Esophagus (tissue), 2 donors: ENCODE results near the gene HNRNPH1. TPM values are rescaled to one million over a fixed set of nuclear protein-coding genes. Genes with fewer than 3 reads are reported as not detected.
"Not testable (repeated sequence)": the region's sequence is repeated elsewhere in the genome, so short reads cannot be mapped to it uniquely, and the experiment has no call there.

Experiments
- H3K27ac ChIP-seq, 2 donors: one replicate each; pipeline ENCODE4 v1.5.1; 2013; ENCODE audit warnings: low read depth in 2 of 2, mild to moderate bottlenecking in 2 of 2, inconsistent platforms in 1 of 2, low read length in 1 of 2, moderate library complexity in 1 of 2
- H3K27me3 ChIP-seq, 2 donors: one replicate each; pipeline ENCODE4 v1.6.1; 2013; ENCODE audit warnings: low read length in 2 of 2, control low read depth in 1 of 2, mild to moderate bottlenecking in 1 of 2; ENCODE audit not compliant: insufficient read depth in 2 of 2, control insufficient read depth in 1 of 2
- H3K36me3 ChIP-seq, 2 donors: one replicate each; pipeline ENCODE4 v1.6.1; 2013; ENCODE audit warnings: low read length in 1 of 2; ENCODE audit not compliant: control insufficient read depth in 2 of 2, insufficient read depth in 2 of 2
- H3K4me1 ChIP-seq, 2 donors: one replicate each; pipeline ENCODE4 v1.6.1; 2013; ENCODE audit warnings: low read length in 1 of 2; ENCODE audit not compliant: control insufficient read depth in 2 of 2, insufficient read depth in 2 of 2
- H3K4me3 ChIP-seq, 2 donors: one replicate each; pipeline ENCODE4 v1.5.1; 2013; ENCODE audit warnings: low read length in 2 of 2, mild to moderate bottlenecking in 2 of 2, low read depth in 1 of 2, moderate library complexity in 1 of 2
- H3K9me3 ChIP-seq, 2 donors: one replicate each; pipeline ENCODE4 v1.6.1; 2013; ENCODE audit warnings: mild to moderate bottlenecking in 2 of 2, low read depth in 1 of 2, low read length in 1 of 2, moderate library complexity in 1 of 2; ENCODE audit not compliant: control insufficient read depth in 2 of 2, insufficient read depth in 1 of 2
- WGBS, 2 donors: extraction: QIAGEN DNeasy Blood & Tissue Kit; methylation state at CpG; one replicate each; pipeline ENCODE4 v1.1.7; 2013; 5-methylcytosine and 5-hydroxymethylcytosine counted together
- polyA plus RNA-seq, 2 donors: library from polyadenylated mRNA; stranded (reverse); fragments of 200-250 nt; gene quantifications; one replicate each; pipeline ENCODE4 v1.2.3, GENCODE V29; 2013
- donor health status: healthy with polysubstance abuse.
- donor health status: Bipolar disorder and iron deficiency.

Gene HNRNPH1
- polyA plus RNA-seq, 2 donors, result 156 to 247 TPM

DNA sequence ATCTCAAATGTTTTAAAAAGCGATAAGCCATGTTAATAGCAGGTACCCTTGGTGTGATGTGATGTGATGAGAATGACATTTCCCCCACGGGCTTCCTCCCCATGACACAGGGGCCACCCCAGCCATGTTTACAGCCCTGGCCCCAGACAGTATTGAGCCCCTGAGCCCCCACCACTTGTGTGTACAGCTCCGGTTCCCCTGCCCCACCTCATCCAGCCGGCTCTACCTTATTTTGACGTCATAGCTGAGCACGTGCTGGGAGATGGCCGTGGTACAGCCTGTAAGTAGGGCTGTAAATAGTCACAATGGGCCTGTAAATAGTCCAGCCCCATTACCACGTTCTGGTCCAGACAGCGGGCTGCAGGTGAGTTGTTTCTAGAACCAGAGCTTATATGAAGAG, 24.9 kb upstream of the HNRNPH1 start:
- WGBS, 2 donors, result 83 to 87% methylated on average over 9 of the region's 9 CpGs

DNA sequence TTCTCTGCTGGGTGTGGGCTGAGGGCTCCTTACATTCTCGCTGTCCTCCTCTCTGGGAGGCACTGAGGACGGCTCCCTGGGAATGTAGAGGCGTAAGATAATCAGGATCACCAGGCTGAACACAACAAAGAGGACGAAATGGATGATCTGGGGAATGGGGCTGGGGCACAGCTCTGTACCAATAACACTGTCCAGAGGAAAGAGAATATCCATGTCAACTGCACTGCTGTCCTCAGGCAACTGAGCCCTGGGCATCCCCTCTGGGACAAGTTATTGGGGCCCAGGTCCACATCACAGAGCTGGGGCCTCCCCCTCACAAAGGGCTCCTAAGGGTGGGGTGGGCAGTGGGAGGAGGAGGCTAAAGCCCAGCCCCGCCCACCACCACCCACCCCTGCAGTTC, 21.3 kb upstream of the HNRNPH1 start:
- 83 to 89% methylated on average over 4 of the region's 5 CpGs for WGBS, 2 donors

More for the DNA sequence above, 24.9 kb upstream of the HNRNPH1 start:
- H3K9me3 ChIP-seq, result no peaks in the 10 kb centered on the region
- H3K4me1 ChIP-seq, result no peaks in the 10 kb centered on the region
- H3K36me3 ChIP-seq, result no peaks in the 10 kb centered on the region
- H3K27ac ChIP-seq, result no peak overlapping the region
- H3K4me3 ChIP-seq, result no peak overlapping the region
- no peaks in the 10 kb centered on the region for H3K27me3 ChIP-seq

DNA sequence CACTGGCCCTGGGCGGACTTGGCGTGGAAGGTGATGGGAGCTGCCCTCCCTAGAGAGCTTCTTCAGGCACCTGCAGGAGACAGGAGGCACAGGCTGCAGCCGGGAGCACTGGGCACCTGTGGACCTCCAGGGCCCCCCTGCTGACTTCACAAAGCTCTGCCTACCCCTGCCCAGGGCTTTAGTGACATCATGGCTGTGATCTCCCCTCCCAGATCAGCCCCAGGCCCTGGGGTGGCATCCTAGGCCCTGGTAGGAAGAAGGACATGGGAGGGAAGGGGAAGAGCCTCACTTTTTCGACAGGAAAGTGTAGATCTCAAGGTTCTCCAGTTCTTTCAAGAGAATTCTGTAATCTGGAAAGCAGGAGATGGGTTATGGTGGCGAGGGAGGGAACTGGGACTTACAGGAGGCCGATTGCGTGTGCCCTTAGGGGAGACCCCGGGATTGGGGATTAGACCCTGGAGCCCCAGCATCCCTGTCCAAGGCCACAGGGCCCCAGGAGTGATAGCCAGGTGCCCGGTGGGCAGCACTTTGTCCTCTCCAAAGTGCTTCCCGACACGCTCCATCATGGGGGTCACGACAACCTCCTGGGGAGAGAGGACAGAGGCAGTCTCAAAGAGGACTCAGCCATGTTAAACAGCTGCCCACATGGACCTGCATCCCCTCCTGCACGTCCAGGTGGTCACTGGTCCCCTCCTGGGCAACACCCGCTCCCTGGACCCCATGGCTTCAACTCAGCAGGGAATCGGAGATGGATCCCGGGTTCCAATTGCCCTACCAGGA, 19.9 kb upstream of the HNRNPH1 start:
- not testable (repeated sequence) for H3K36me3 ChIP-seq, H3K4me3 ChIP-seq, H3K27ac ChIP-seq, H3K27me3 ChIP-seq, H3K4me1 ChIP-seq, H3K9me3 ChIP-seq
- 84 to 87% methylated on average over 14 to 16 of the region's 16 CpGs for WGBS, 2 donors

More for the DNA sequence above, 21.3 kb upstream of the HNRNPH1 start:
- H3K36me3 ChIP-seq, H3K4me3 ChIP-seq, H3K27ac ChIP-seq, H3K27me3 ChIP-seq, H3K9me3 ChIP-seq, H3K4me1 ChIP-seq: not testable (repeated sequence)

DNA sequence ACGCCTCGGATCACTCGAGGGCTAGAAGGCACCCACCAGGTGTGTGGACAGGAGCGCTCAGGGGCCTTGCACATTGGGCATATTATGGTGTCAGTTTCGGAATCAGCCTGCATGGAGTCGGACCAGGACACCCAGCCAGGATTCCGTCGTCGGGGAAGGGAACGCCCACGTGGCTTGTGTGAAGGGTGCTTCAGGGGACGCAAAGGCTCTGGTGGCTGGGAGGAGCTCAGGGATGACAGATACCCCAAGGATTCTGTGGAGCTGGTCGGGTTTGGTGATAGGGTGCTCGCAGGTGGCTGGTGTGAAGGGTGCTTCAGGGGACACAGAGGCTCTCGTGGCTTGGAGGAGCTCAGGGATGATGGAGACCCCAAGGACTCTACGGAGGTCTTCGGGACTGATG, 19.2 kb upstream of the HNRNPH1 start:
- not testable (repeated sequence) for H3K4me3 ChIP-seq, H3K36me3 ChIP-seq, H3K9me3 ChIP-seq, H3K27ac ChIP-seq, H3K27me3 ChIP-seq, H3K4me1 ChIP-seq
- 86 to 89% methylated on average over 13 to 17 of the region's 17 CpGs for WGBS, 2 donors

DNA sequence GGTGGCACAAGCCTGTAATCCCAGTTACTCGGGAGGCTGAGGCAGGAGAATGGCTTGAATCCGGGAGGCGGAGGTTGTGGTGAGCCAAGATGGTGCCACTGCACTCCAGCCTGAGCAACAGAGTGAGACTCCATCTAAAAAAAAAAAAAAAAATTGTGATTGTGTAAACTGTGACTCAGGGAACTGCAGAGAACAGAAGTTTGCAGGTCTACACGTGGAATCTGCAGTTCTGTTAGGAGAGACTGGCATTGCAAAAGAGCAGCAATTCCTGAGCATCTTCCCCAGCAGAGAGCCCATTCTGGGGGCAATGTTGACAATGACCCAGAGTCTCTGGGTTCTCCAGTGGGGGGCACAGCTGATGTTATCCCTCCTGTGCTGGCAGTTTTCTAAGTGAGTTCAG, 18.3 kb upstream of the HNRNPH1 start:
- WGBS, 2 donors, result no CpG with 5 or more reads among the region's 4 CpGs
- not testable (repeated sequence) for H3K4me3 ChIP-seq, H3K9me3 ChIP-seq, H3K4me1 ChIP-seq, H3K36me3 ChIP-seq, H3K27ac ChIP-seq, H3K27me3 ChIP-seq

DNA sequence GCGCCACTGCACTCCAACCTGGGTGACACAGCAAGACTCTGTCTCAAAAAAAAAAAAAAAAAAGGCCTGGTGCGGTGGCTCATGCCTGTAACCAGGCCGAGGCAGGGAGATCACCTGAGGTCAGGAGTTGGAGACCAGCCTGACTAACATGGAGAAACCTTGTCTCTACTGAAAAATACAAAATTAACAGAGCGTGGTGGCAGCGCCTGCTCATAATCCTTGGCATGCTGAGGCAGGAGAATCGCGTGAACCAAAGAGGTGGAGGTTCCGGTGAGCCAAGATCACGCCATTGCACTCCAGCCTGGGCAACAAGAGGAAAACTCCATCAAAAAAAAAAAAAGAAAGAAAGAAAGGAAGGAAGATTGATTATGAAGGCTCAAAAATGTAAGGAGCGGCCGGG, 15.8 kb upstream of the HNRNPH1 start:
- H3K4me1 ChIP-seq, H3K4me3 ChIP-seq, H3K27me3 ChIP-seq, H3K9me3 ChIP-seq, H3K36me3 ChIP-seq: not testable (repeated sequence)
- H3K27ac ChIP-seq, result peak overlapping the region; percentile 26 to 31
- 49 to 65% methylated on average over 11 of the region's 11 CpGs for WGBS, 2 donors

DNA sequence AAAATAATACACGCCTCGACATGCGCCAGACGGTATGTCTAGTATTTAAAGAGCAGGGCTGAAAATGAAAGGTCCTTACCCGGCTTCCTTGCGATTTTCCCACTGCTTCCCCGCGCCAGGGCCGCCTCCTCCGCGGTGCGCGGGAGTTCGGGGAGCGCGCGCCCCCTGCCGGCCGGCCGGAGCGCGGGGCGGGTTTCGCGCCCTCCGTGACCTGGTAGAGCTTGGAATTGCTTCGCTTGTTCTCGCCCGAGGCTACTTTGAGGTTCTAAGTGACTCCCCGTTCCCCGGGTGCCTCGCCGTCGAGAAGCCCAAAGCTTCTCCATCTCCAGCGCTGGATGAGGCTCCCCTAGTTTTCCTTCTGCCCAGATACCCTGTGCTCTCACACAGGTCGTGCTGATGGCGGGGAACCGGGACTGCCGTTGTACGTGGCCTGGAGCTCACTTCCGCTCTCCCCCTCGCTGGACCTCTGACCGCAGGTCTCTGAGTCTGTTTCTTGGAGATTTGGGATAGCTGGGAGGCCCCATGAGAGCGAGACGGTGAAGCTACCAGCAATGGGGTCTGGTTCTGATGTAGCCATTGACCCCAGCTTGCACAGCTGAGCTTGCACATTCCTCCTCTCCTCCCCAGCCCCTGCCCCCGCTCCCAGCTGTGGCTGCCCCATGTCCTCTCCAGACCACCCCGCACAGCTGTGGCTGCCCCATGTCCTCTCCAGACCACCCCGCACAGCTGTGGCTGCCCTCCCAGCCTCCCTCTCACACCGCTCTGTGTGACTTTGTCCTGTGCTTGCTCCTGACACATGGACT, 11.1 kb upstream of the HNRNPH1 start:
- not testable (repeated sequence) for H3K27ac ChIP-seq, H3K9me3 ChIP-seq, H3K4me3 ChIP-seq, H3K27me3 ChIP-seq, H3K36me3 ChIP-seq, H3K4me1 ChIP-seq
- WGBS, 2 donors, result 3% methylated on average over 9 of the region's 49 CpGs; no CpG with 5 or more reads in 1 of the 2 donors

DNA sequence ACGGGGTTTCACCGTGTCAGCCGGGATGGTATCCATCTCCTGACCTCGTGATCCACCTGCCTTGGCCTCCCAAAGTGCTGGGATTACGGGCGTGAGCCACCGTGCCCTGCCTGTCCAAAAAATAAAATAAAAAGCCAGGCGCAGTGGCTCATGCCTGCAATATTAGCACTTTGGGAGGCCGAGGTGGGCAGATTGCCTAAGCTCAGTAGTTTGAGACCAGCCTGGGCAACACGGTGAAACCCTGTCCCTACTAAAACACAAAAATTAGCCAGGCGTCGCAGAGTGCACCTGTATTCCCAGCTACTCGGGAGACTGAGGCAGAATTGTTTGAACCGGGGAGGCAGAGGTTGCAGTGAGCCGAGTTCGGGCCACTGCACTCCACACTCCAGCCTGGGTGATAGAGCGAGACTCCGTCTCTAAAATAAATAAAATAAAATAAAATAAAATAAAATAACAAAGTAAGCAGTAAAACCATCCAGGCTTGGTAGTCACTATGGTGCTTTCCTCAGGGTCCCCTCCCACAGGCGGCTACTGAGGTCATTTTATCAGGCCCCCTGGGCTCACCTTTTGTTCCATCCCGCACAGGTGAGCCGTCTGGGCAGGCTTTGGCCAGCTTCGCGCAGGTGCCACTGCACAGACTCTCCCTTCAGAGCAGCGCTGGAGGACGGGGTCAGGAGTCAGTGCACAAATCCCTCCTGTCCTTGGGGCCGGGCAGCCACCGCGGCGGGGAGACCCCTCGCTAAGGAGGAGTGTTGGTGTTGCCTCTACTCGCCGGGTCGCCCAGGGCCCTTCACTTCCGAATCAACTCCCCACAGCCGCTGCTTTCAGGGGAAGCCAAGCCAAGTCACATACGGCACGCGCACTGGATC, 10.3 kb upstream of the HNRNPH1 start:
- H3K36me3 ChIP-seq, H3K4me1 ChIP-seq, H3K27me3 ChIP-seq, H3K27ac ChIP-seq, H3K9me3 ChIP-seq: not testable (repeated sequence)
- H3K4me3 ChIP-seq, result peak overlapping the region in 1 of 2 donors; percentile 5
- 51 to 56% methylated on average over 19 to 20 of the region's 38 CpGs for WGBS, 2 donors

DNA sequence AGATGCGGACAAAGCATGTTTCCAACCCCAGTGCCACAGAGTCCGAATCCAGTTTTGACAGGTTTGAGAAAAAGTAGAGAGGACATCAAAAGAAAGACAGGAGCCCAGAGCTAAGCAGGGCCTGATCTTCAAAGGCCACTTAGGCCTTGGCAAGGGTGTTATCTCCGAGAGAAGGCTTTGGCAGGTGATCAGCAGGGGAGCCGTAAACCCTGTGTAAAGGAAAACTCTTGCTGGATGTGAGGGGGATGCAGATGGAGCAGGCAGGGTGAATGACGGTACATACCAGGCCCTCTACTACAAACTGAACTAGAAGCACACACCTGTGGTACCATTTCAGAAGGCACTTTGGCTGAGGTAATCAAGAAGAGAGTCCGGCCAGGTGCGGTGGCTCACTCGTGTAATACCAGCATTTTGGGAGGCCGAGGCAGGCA, 1.4 kb upstream of the HNRNPH1 start:
- Histone ChIP-seq H3K27ac (peak overlapping the region; percentile 92 to 100), H3K4me1 (peaks cover 0 to 2% of the 10 kb centered on the region in 2 donors), H3K9me3 (no peaks in the 10 kb centered on the region), H3K27me3 (no peaks in the 10 kb centered on the region), H3K4me3 (no peak overlapping the region), H3K36me3 (peaks cover 0 to 4% of the 10 kb centered on the region in 2 donors)
- 84 to 85% methylated on average over 9 of the region's 9 CpGs for WGBS, 2 donors
